ENCODE results near the gene CAPNS1.
"Not testable (repeated sequence)": the region's sequence is repeated elsewhere in the genome, so short reads cannot be mapped to it uniquely, and the experiment has no call there.

Gene CAPNS1

GRCh38 chr19:36151144-36152018, 11.5 kb downstream of the CAPNS1 start:
- no peak for DNase-seq (ENCODE audit: low read depth in 2 of 2)

GRCh38 chr19:36152019-36152351, 12.1 kb downstream of the CAPNS1 start:
- DNase-seq (ENCODE audit: low read depth in 2 of 2): no peak

GRCh38 chr19:36152352-36153091, 12.7 kb downstream of the CAPNS1 start, which contains the start of gene COX7A1:
Gene COX7A1, minus strand, starts transcription at chr19:36152447. Its CDS starts 40 bp downstream, at chr19:36152407.
- DNase-seq (ENCODE audit: low read depth in 2 of 2): no peak

GRCh38 chr19:36153126-36153525, 13.3 kb downstream of the CAPNS1 start:
- no peak for DNase-seq (ENCODE audit: low read depth in 2 of 2)

GRCh38 chr19:36160821-36161596, 21.1 kb downstream of the CAPNS1 start:
- no peak for DNase-seq (ENCODE audit: low read depth in 2 of 2)

GRCh38 chr19:36163813-36164212, 23.9 kb downstream of the CAPNS1 start:
- DNase-seq (ENCODE audit: low read depth in 2 of 2): no peak

- DNase-seq (ENCODE audit: low read depth in 2 of 2): no peak
These were observed 29.4 kb downstream of the CAPNS1 start for GRCh38 chr19:36169084-36169760.

GRCh38 chr19:36172852-36173251, 33.0 kb downstream of the CAPNS1 start:
- DNase-seq (ENCODE audit: low read depth in 2 of 2): no peak

GRCh38 chr19:36173846-36174245, 34.0 kb downstream of the CAPNS1 start:
- not testable (repeated sequence) for DNase-seq (ENCODE audit: low read depth in 2 of 2)

- DNase-seq (ENCODE audit: low read depth in 2 of 2): not testable (repeated sequence)
These were observed 39.2 kb downstream of the CAPNS1 start for GRCh38 chr19:36179077-36179476.

- DNase-seq (ENCODE audit: low read depth in 2 of 2): no peak
These were observed 42.9 kb downstream of the CAPNS1 start for GRCh38 chr19:36182612-36183244.

- DNase-seq (ENCODE audit: low read depth in 2 of 2): no peak
These were observed 43.4 kb downstream of the CAPNS1 start for GRCh38 chr19:36183245-36183628.

- not testable (repeated sequence) for DNase-seq (ENCODE audit: low read depth in 2 of 2)
These were observed 46.9 kb downstream of the CAPNS1 start for GRCh38 chr19:36186722-36187121.

- DNase-seq (ENCODE audit: low read depth in 2 of 2): no peak
These were observed 56.4 kb downstream of the CAPNS1 start for GRCh38 chr19:36196249-36196648.

GRCh38 chr19:36198119-36198518, 58.3 kb downstream of the CAPNS1 start:
- DNase-seq (ENCODE audit: low read depth in 2 of 2): no peak
